Measurements from ENCODE around the gene CDH4. TPM values are rescaled to one million over a fixed set of nuclear protein-coding genes. Genes with fewer than 3 reads are reported as not detected.

The CDH4 gene
- total and polyA plus RNA-seq, 2 donors (not counting 3 experiments of a cell fraction or from before 2014, with no cell fraction given) = 0.17 to 0.51 TPM

DNA sequence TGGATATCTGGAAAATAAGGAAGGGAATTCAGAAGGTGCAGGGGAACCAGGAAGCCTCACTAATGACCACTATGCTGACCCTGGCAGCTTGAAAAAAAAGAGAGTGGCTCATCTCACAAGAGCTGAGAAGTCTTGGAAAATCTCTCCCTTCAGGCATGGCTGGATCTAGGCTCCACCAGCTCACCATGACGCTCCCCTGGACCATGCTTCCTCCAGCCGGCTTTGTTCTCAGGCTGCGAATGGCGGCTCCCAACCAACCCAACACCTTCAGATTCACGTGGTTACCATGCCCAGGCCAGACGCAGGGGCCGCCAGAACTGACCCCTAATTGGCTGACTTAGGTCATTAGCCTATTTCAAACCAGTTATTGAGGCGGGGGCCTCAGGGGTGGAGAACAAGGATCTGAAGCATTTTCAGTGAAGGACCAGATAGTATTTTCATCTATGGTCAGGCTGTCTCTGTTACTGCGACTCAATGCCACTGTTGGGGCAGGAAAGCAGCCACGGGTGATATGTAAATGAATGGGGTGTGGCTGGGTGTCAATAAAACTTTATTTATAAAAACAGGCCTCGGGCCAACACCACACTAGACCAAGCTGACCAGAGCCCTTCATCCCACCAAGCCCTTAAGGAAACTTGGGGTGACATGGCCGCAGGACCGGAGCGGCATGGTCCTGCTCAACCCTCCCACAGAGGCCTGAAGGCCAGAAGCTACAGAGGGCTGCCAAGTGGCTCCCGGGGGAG is 653.9 kb downstream of the CDH4 start:
- BruUV-seq (replicated peaks) = no TSS peak
- H3K36me3 ChIP-seq (ENCODE audit: control insufficient read depth in 2 of 2, extremely low read depth in 1 of 2, insufficient read depth in 2 of 2, low read length in 2 of 2) = no peaks in the 10 kb centered on the region
- H3K4me1 ChIP-seq (ENCODE audit: control insufficient read depth, extremely low read depth, insufficient read depth, low read length) = no peaks in the 10 kb centered on the region
- ChIA-PET CTCF (interaction anchor here (1.1 kb wide), 1 partner anchor 9 kb away, joined by 3 read pairs; no protein-coding TSS in a partner anchor), POLR2A (no interaction called here)
- H3K4me3 ChIP-seq (replicated peaks in 1 of 3; ENCODE audit: insufficient read depth in 1 of 3, low read depth in 1 of 3, low read length in 3 of 3) = no peak overlapping the region
- H2AFZ ChIP-seq (ENCODE audit: low read depth, low read length) = no peak overlapping the region
- no peak overlapping the region for H3K9ac ChIP-seq (replicated peaks; ENCODE audit: extremely low read depth, insufficient read depth, low read length)
- no peak for DNase-seq (ENCODE audit: low read depth, low spot score)
- H3K4me2 ChIP-seq (ENCODE audit: insufficient read depth, low read length) = no peak overlapping the region
- no peak for FAIRE-seq
- no peaks in the 10 kb centered on the region for H3K9me3 ChIP-seq (replicated peaks; ENCODE audit: control insufficient read depth, insufficient read depth, low read length)
- intact Hi-C loops (cut with micrococcal nuclease) (no loop called here), dilution Hi-C loops (cut with MboI; ENCODE audit: extremely low pct_ligation_motif_present, low sequenced_read_pairs) (no loop called here)
- no peak for TF ChIP-seq JUN (IDR thresholded peaks at IDR 0.05; ENCODE audit: borderline replicate concordance, insufficient read depth, insufficient read length, low read depth)
- no peak for TF ChIP-seq POLR2A (IDR thresholded peaks at IDR 0.05; ENCODE audit: low read depth, low read length)
- TF ChIP-seq POLR2AphosphoS5 (IDR thresholded peaks at IDR 0.05; ENCODE audit: insufficient read depth, low read depth, low read length) = no peak
- no peak for TF ChIP-seq EZH2 (IDR thresholded peaks at IDR 0.05; ENCODE audit: borderline replicate concordance, low read depth, low read length, severe bottlenecking)
- no peak for TF ChIP-seq GATA2 (IDR thresholded peaks at IDR 0.05; ENCODE audit: insufficient read depth, insufficient read length, low read depth, low read length)
- no peak for TF ChIP-seq MAX (IDR thresholded peaks at IDR 0.05; ENCODE audit: insufficient read depth, insufficient read length)
- TF ChIP-seq, protein P1, sequence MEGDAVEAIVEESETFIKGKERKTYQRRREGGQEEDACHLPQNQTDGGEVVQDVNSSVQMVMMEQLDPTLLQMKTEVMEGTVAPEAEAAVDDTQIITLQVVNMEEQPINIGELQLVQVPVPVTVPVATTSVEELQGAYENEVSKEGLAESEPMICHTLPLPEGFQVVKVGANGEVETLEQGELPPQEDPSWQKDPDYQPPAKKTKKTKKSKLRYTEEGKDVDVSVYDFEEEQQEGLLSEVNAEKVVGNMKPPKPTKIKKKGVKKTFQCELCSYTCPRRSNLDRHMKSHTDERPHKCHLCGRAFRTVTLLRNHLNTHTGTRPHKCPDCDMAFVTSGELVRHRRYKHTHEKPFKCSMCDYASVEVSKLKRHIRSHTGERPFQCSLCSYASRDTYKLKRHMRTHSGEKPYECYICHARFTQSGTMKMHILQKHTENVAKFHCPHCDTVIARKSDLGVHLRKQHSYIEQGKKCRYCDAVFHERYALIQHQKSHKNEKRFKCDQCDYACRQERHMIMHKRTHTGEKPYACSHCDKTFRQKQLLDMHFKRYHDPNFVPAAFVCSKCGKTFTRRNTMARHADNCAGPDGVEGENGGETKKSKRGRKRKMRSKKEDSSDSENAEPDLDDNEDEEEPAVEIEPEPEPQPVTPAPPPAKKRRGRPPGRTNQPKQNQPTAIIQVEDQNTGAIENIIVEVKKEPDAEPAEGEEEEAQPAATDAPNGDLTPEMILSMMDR (IDR thresholded peaks at IDR 0.05; ENCODE audit: extremely low read depth in 1 of 2, insufficient read depth in 1 of 2, low read depth in 1 of 2, low read length in 2 of 2) = no peak
- no peak for TF ChIP-seq FOS (IDR thresholded peaks at IDR 0.05; ENCODE audit: borderline replicate concordance, insufficient read depth, low read length)
- TF ChIP-seq MYC (IDR thresholded peaks at IDR 0.05; ENCODE audit: low read depth, low read length) = no peak
- H3K79me2 ChIP-seq (ENCODE audit: control insufficient read depth, insufficient read depth, low read length) = no peaks in the 10 kb centered on the region
- no peak overlapping the region for H3K27ac ChIP-seq (ENCODE audit: insufficient read depth, low read depth, low read length)
- H3K9me1 ChIP-seq (replicated peaks; ENCODE audit: control insufficient read depth, extremely low read depth, insufficient read depth, low read length) = no peaks in the 10 kb centered on the region
- H3K27me3 ChIP-seq (ENCODE audit: control insufficient read depth in 2 of 2, insufficient read depth in 2 of 2, low read length in 2 of 2) = no peaks in the 10 kb centered on the region
- H4K20me1 ChIP-seq (replicated peaks; ENCODE audit: control insufficient read depth, extremely low read depth, insufficient read depth, low read length) = no peaks in the 10 kb centered on the region

Measured in endothelial cell of umbilical vein (primary cell).